Left ventricle myocardium inferior (tissue), 1 donor: ENCODE results near the gene PTCD1. TPM values are rescaled to one million over a fixed set of nuclear protein-coding genes. Genes with fewer than 3 reads are reported as not detected.
A peak's percentile ranks its signal among the peaks of the same experiment; 100 is the strongest.

Experiments
- DNase-seq: peaks from one replicate; pipeline ENCODE4 v3.0.0-alpha.2; 2020
- H3K27ac ChIP-seq: fragments of 200-600 bp; replicated peaks from 2 replicates; pipeline ENCODE4 v1.8.0; 2021
- H3K27me3 ChIP-seq: fragments of 200-600 bp; 2 replicates; pipeline ENCODE4 v1.8.0; 2021; ENCODE audit warnings: low read depth
- H3K36me3 ChIP-seq: fragments of 200-600 bp; 2 replicates; pipeline ENCODE4 v1.8.0; 2021
- H3K4me1 ChIP-seq: fragments of 200-600 bp; 2 replicates; pipeline ENCODE4 v1.8.0; 2021
- H3K4me3 ChIP-seq: fragments of 200-600 bp; 2 replicates; pipeline ENCODE4 v1.8.0; 2021; ENCODE audit warnings: mild to moderate bottlenecking, moderate library complexity
- H3K9me3 ChIP-seq: fragments of 200-600 bp; replicated peaks from 2 replicates; pipeline ENCODE4 v1.8.0; 2021
- CTCF ChIP-seq: fragments of 200-600 bp; IDR thresholded peaks from 2 replicates; pipeline ENCODE4 v1.8.0; 2021; ENCODE audit warnings: antibody characterized with exemption, mild to moderate bottlenecking, borderline replicate concordance
- intact Hi-C: fragments of 100-400 bp; cut with micrococcal nuclease; formaldehyde crosslinking; loops from one replicate; pipeline ENCODE4 v1.11.0; 2022
- total RNA-seq: library from RNA; stranded (reverse); fragmentation: NEBNext Ultra II Directional; extraction: Animal tissue kit (Norgen Biotek cat#: 25700); gene quantifications from one replicate; pipeline ENCODE4 v1.2.1, GENCODE V29; 2021
- donor health status: DM: no; HTN: yes; CAD: no; lungs with severe emphysema.

PTCD1 gene
- total RNA-seq, 1 donor from 2014 or later, result 4.3 TPM

GRCh38 chr7:99473315-99473596 is 34.7 kb upstream of the PTCD1 start:
- Histone ChIP-seq H3K27ac (peak overlapping the region; percentile 90), H3K4me3 (peak overlapping the region; percentile 78), H3K9me3 (no peaks in the 10 kb centered on the region), H3K27me3 (no peaks in the 10 kb centered on the region), H3K4me1 (peaks cover 37% of the 10 kb centered on the region), H3K36me3 (no peaks in the 10 kb centered on the region)
- intact Hi-C loops, result no loop called here
- no peak for TF ChIP-seq CTCF
- no peak for DNase-seq

GRCh38 chr7:99472561-99473314 is 34.1 kb upstream of the PTCD1 start, which contains the start of gene ZNF789:
ZNF789 (plus strand) TSS chr7:99472890; CDS start chr7:99476457, 3,567 bp downstream.
- TF ChIP-seq CTCF, result no peak
- H3K36me3 ChIP-seq, result no peaks in the 10 kb centered on the region
- H3K4me3 ChIP-seq, result peak within 1 kb of the TSS; percentile 78
- H3K27me3 ChIP-seq, result no peaks in the 10 kb centered on the region
- H3K9me3 ChIP-seq, result no peaks in the 10 kb centered on the region
- H3K27ac ChIP-seq, result peak within 1 kb of the TSS; percentile 90
- peaks cover 32% of the 10 kb centered on the region for H3K4me1 ChIP-seq
- intact Hi-C loops, result no loop called here
- DNase-seq, result peak; percentile 99

- no peak for TF ChIP-seq CTCF
- H3K27me3 ChIP-seq, result no peaks in the 10 kb centered on the region
- no peaks in the 10 kb centered on the region for H3K9me3 ChIP-seq
- peak overlapping the region; percentile 90 for H3K27ac ChIP-seq
- H3K4me1 ChIP-seq, result peaks cover 49% of the 10 kb centered on the region
- no peaks in the 10 kb centered on the region for H3K36me3 ChIP-seq
- H3K4me3 ChIP-seq, result peak overlapping the region; percentile 48
- intact Hi-C loops, result no loop called here
- no peak for DNase-seq
Measured at GRCh38 chr7:99469381-99470065, 30.9 kb upstream of the PTCD1 start.

GRCh38 chr7:99468336-99468918 is 29.8 kb upstream of the PTCD1 start:
- intact Hi-C loops, result no loop called here
- H3K27ac ChIP-seq, result no peak overlapping the region
- H3K27me3 ChIP-seq, result no peaks in the 10 kb centered on the region
- H3K4me1 ChIP-seq, result peaks cover 53% of the 10 kb centered on the region
- no peak for TF ChIP-seq CTCF
- H3K4me3 ChIP-seq, result no peak overlapping the region
- no peak for DNase-seq
- H3K36me3 ChIP-seq, result peaks cover 8% of the 10 kb centered on the region
- no peaks in the 10 kb centered on the region for H3K9me3 ChIP-seq

- H3K27me3 ChIP-seq, result no peaks in the 10 kb centered on the region
- H3K4me1 ChIP-seq, result peaks cover 59% of the 10 kb centered on the region
- DNase-seq, result no peak
- no peak for TF ChIP-seq CTCF
- intact Hi-C loops, result no loop called here
- no peaks in the 10 kb centered on the region for H3K9me3 ChIP-seq
- peaks cover 23% of the 10 kb centered on the region for H3K36me3 ChIP-seq
- H3K27ac ChIP-seq, result peak overlapping the region; percentile 95
- peak overlapping the region; percentile 99 for H3K4me3 ChIP-seq
Measured at GRCh38 chr7:99465421-99465768, 26.8 kb upstream of the PTCD1 start.
